B cell (primary cell): ENCODE measurements around the gene SRPRB. TPM values are rescaled to one million over a fixed set of nuclear protein-coding genes. Genes with fewer than 3 reads are reported as not detected.

Experiments used
- ATAC-seq: fragments of 200-7000 bp; cut with Tn5 transposase; one replicate; pipeline ENCODE4 v1.10.0; 2021; ENCODE audit warnings: low read depth, mild to moderate bottlenecking, moderate number of reproducible peaks, moderate library complexity
- CTCF ChIA-PET: fragments of 350-600 bp; sonication (Branson Sonifier 250); formaldehyde crosslinking; loops from one replicate; lab custom pipeline; 2021; ENCODE audit warnings: antibody characterized with exemption, inconsistent platforms; lab: Charles Lee
- POLR2A ChIA-PET: fragments of 350-600 bp; sonication (Branson Sonifier 250); formaldehyde crosslinking; loops from one replicate; lab custom pipeline; 2021; ENCODE audit warnings: antibody characterized with exemption; lab: Charles Lee
- DNase-seq: peaks from one replicate; pipeline ENCODE4 v3.0.0; 2013
- H2AFZ ChIP-seq: 2 replicates; pipeline ENCODE4 v1.6.1; 2012; ENCODE audit warnings: mild to moderate bottlenecking, low read depth, low read length; ENCODE audit not compliant: insufficient read depth, poor library complexity, severe bottlenecking
- H3K27ac ChIP-seq, 2 donors: 1 replicate in 1 of 2; 2 replicates in 1 of 2; pipeline ENCODE4 v1.5.1; 2012 to 2013; ENCODE audit warnings: low read length in 2 of 2, mild to moderate bottlenecking in 2 of 2, moderate library complexity in 1 of 2
- H3K27me3 ChIP-seq, 4 experiments: fragments of 200-600 bp in 1 of 4; sonication (generic) in 1 of 4; replicated peaks in 1 of 4; 1 replicate in 2 of 4; 2 replicates in 2 of 4; pipeline versions ENCODE4 v1.6.1 to v1.7.0; 2013 to 2016; ENCODE audit warnings: low read length in 3 of 4, mild to moderate bottlenecking in 2 of 4, mixed read lengths in 1 of 4, moderate library complexity in 1 of 4; ENCODE audit not compliant: insufficient read depth in 4 of 4, control insufficient read depth in 3 of 4; ENCODE audit errors: control extremely low read depth in 1 of 4
- H3K36me3 ChIP-seq, 2 experiments: replicated peaks in 1 of 2; 1 replicate in 1 of 2; 2 replicates in 1 of 2; pipeline versions ENCODE4 v1.6.1 to v1.7.1; 2013; ENCODE audit warnings: low read length in 1 of 2; ENCODE audit not compliant: insufficient read depth in 2 of 2, control insufficient read depth in 1 of 2; ENCODE audit errors: control extremely low read depth in 1 of 2, extremely low read depth in 1 of 2
- H3K4me1 ChIP-seq, 2 donors: fragments of 200-600 bp in 1 of 2; sonication (generic) in 1 of 2; 1 replicate in 1 of 2; 2 replicates in 1 of 2; pipeline versions ENCODE4 v1.5.1 to v1.6.1; 2013 to 2017; ENCODE audit warnings: low read length in 2 of 2; ENCODE audit not compliant: control insufficient read depth in 2 of 2, insufficient read depth in 2 of 2
- H3K4me2 ChIP-seq: replicated peaks from 2 replicates; pipeline ENCODE3; 2012; ENCODE audit warnings: mild to moderate bottlenecking, low read depth, low read length; ENCODE audit not compliant: poor library complexity, severe bottlenecking
- H3K4me3 ChIP-seq, 5 experiments: fragments of 200-600 bp in 1 of 5; sonication (generic) in 1 of 5; 1 replicate in 3 of 5; 2 replicates in 2 of 5; pipeline versions ENCODE4 v1.5.1 to v1.7.0; 2011 to 2016; ENCODE audit warnings: low read length in 4 of 5, mild to moderate bottlenecking in 4 of 5, low read depth in 2 of 5, control low read depth in 1 of 5, moderate library complexity in 1 of 5; ENCODE audit not compliant: insufficient read depth in 1 of 5; ENCODE audit errors: control extremely low read depth in 1 of 5, extremely low read depth in 1 of 5
- H3K79me2 ChIP-seq: fragments of 200-600 bp; sonication (generic); one replicate; pipeline ENCODE4 v1.6.0; 2016; ENCODE audit warnings: low read length; ENCODE audit not compliant: control insufficient read depth, insufficient read depth
- H3K9ac ChIP-seq: fragments of 200-600 bp; sonication (generic); 2 replicates; pipeline ENCODE4 v1.6.1; 2017; ENCODE audit warnings: mild to moderate bottlenecking, low read length, moderate library complexity
- H3K9me3 ChIP-seq, 3 donors: one replicate each; pipeline versions ENCODE4 v1.6.1 to v1.7.1; 2013; ENCODE audit warnings: low read length in 2 of 3; ENCODE audit not compliant: control insufficient read depth in 2 of 3, insufficient read depth in 1 of 3; ENCODE audit errors: control extremely low read depth in 1 of 3
- H4K20me1 ChIP-seq: 2 replicates; pipeline ENCODE4 v1.6.0; 2012; ENCODE audit warnings: mild to moderate bottlenecking, low read length; ENCODE audit not compliant: insufficient read depth, control insufficient read depth, poor library complexity, severe bottlenecking
- H3K27ac Mint-ChIP-seq: one replicate; pipeline ENCODE4 v1.8.0; 2021; ENCODE audit warnings: mixed read lengths
- H3K27me3 Mint-ChIP-seq: one replicate; pipeline ENCODE4 v1.8.0; 2021; ENCODE audit warnings: mixed read lengths
- H3K4me1 Mint-ChIP-seq: one replicate; pipeline ENCODE4 v1.8.0; 2021; ENCODE audit warnings: mixed read lengths
- H3K4me3 Mint-ChIP-seq: one replicate; pipeline ENCODE4 v1.8.0; 2021; ENCODE audit warnings: mixed read lengths
- H3K9me3 Mint-ChIP-seq: one replicate; pipeline ENCODE4 v1.8.0; 2022; ENCODE audit warnings: mixed read lengths; ENCODE audit not compliant: insufficient read depth
- EZH2 ChIP-seq: IDR thresholded peaks from 2 replicates; pipeline ENCODE4 v1.6.1; 2012; ENCODE audit warnings: borderline replicate concordance, low read depth, mild to moderate bottlenecking, moderate library complexity, low read length; ENCODE audit not compliant: insufficient read depth, poor library complexity, severe bottlenecking
- WGBS: methylation state at CpG from one replicate; pipeline ENCODE4 v1.1.5; 2013; ENCODE audit warnings: missing lambda C conversion rate; ENCODE audit not compliant: insufficient coverage; 5-methylcytosine and 5-hydroxymethylcytosine counted together
- intact Hi-C: fragments of 100-400 bp; cut with micrococcal nuclease; formaldehyde crosslinking; loops from one replicate; pipeline ENCODE4 v1.10.0; 2022
- polyA plus RNA-seq: library from polyadenylated mRNA; depleted of rRNA; stranded (reverse); fragments of >200 nt; gene quantifications from 2 replicates; pipeline ENCODE4 v1.2.3, GENCODE V29; 2012
- total RNA-seq, 2 donors: library from RNA; stranded (reverse); fragments of 120-200 nt in 1 of 2; gene quantifications; 1 replicate in 1 of 2; 2 replicates in 1 of 2; pipeline versions ENCODE4 v1.2.3 to v1.2.4, GENCODE V29; 2013 to 2022
- TF ChIP-seq, protein P1 (sequence below): fragments of 200-600 bp; IDR thresholded peaks from one replicate; pipeline ENCODE4 v1.8.0; 2022; ENCODE audit warnings: antibody characterized with exemption, mild to moderate bottlenecking

The SRPRB gene
- total and polyA plus RNA-seq, 2 donors (not counting 1 experiment from before 2014, with no cell fraction given), result 10.1 to 28.8 TPM

- no peak for TF ChIP-seq EZH2
- TF ChIP-seq, protein P1, sequence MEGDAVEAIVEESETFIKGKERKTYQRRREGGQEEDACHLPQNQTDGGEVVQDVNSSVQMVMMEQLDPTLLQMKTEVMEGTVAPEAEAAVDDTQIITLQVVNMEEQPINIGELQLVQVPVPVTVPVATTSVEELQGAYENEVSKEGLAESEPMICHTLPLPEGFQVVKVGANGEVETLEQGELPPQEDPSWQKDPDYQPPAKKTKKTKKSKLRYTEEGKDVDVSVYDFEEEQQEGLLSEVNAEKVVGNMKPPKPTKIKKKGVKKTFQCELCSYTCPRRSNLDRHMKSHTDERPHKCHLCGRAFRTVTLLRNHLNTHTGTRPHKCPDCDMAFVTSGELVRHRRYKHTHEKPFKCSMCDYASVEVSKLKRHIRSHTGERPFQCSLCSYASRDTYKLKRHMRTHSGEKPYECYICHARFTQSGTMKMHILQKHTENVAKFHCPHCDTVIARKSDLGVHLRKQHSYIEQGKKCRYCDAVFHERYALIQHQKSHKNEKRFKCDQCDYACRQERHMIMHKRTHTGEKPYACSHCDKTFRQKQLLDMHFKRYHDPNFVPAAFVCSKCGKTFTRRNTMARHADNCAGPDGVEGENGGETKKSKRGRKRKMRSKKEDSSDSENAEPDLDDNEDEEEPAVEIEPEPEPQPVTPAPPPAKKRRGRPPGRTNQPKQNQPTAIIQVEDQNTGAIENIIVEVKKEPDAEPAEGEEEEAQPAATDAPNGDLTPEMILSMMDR, result no peak
- Histone ChIP-seq H2AFZ (no peak overlapping the region), H3K4me2 (no peak overlapping the region), H3K27me3 (no peaks in the 10 kb centered on the region), H3K9me3 (no peaks in the 10 kb centered on the region), H3K36me3 (no peaks in the 10 kb centered on the region), H3K4me3 (no peak overlapping the region), H3K4me1 (no peaks in the 10 kb centered on the region), H3K9ac (no peak overlapping the region), H4K20me1 (no peaks in the 10 kb centered on the region), H3K79me2 (no peaks in the 10 kb centered on the region), H3K27ac (no peak overlapping the region)
- CTCF ChIA-PET, result no interaction called here
- H3K27me3 Mint-ChIP-seq, result peaks cover 6% of the 10 kb centered on the region
- H3K4me3 Mint-ChIP-seq, result no peak overlapping the region
- WGBS, result 95% methylated on average over 4 of the region's 4 CpGs
- no peaks in the 10 kb centered on the region for H3K9me3 Mint-ChIP-seq
- no peak overlapping the region for H3K27ac Mint-ChIP-seq
- POLR2A ChIA-PET, result no interaction called here
- ATAC-seq (no peak), DNase-seq (no peak)
- intact Hi-C loops, result no loop called here
- H3K4me1 Mint-ChIP-seq, result no peaks in the 10 kb centered on the region
Measured at GRCh38 chr3:133835961-133836360, 30.3 kb downstream of the SRPRB start.

DNA sequence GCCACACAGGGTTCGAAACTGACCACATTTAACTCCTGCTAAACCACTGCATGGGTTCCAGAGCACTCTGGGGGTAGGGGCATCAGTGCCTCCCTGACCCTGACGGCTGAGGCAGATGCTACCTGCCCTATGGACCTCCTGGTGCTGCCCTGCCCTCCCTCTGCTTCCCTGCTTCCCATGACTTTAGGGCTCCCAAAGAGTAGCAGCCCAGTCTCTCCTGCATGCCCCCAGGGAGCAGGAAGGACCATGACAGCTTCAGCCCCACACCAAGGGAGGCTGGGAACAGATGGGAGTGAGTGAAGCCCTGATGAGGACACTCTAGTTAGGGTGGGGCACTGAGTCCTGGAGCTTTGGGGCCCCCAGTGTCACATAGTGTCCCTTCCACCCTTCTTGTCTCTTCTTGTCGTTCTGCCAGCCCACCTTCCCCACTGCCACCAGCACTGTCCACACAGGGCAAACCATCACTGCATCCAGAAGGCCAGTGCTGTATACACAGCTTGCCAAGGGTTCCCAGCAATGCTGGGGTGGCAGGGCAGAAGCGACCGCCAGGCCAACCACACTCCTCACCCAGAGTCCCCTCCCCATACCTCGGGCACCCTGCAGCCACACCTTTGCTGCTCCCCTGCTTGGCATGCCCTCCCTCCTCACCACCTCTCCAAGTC, 31.0 kb downstream of the SRPRB start:
- H3K4me1 ChIP-seq, result no peaks in the 10 kb centered on the region
- no peak overlapping the region for H3K27ac ChIP-seq
- ChIA-PET POLR2A (no interaction called here), CTCF (no interaction called here)
- H3K79me2 ChIP-seq, result no peaks in the 10 kb centered on the region
- H3K27ac Mint-ChIP-seq, result no peak overlapping the region
- H3K36me3 ChIP-seq, result no peaks in the 10 kb centered on the region
- H3K9me3 ChIP-seq, result no peaks in the 10 kb centered on the region
- no peak overlapping the region for H2AFZ ChIP-seq
- H3K27me3 ChIP-seq, result no peaks in the 10 kb centered on the region
- no peaks in the 10 kb centered on the region for H3K4me1 Mint-ChIP-seq
- no peaks in the 10 kb centered on the region for H4K20me1 ChIP-seq
- no peak overlapping the region for H3K9ac ChIP-seq
- H3K27me3 Mint-ChIP-seq, result peaks cover 6% of the 10 kb centered on the region
- no peak overlapping the region for H3K4me2 ChIP-seq
- ATAC-seq (no peak), DNase-seq (no peak)
- H3K9me3 Mint-ChIP-seq, result no peaks in the 10 kb centered on the region
- no peak overlapping the region for H3K4me3 ChIP-seq
- WGBS, result 82% methylated on average over 6 of the region's 6 CpGs
- intact Hi-C loops, result no loop called here
- no peak overlapping the region for H3K4me3 Mint-ChIP-seq
- no peak for TF ChIP-seq EZH2
- TF ChIP-seq, protein P1, result no peak
